Adrenal gland (tissue), 5 donors: ENCODE measurements around the gene CCDC73.

ENCODE experiments used
- CTCF ChIP-seq, 6 experiments: fragments of 450-650 bp in 4 of 6; fragments of 200-600 bp in 2 of 6; sonication (generic) in 1 of 6; IDR thresholded peaks; 1 replicate in 5 of 6; 2 replicates in 1 of 6; pipeline versions ENCODE4 v1.5.1 to v1.8.0; 2016 to 2021; ENCODE audit warnings: antibody characterized with exemption in 6 of 6, mild to moderate bottlenecking in 2 of 6, moderate library complexity in 1 of 6
- POLR2A ChIP-seq, 2 donors: fragments of 450-650 bp; IDR thresholded peaks; one replicate each; pipeline ENCODE4 v1.6.1; 2017; ENCODE audit warnings: antibody characterized with exemption in 2 of 2, mild to moderate bottlenecking in 2 of 2, moderate library complexity in 1 of 2
- donor health status: DM: no; HTN: no; CAD: no.

GRCh38 chr11:32830796-32831195, 36.3 kb upstream of the CCDC73 start:
- TF ChIP-seq POLR2A (IDR thresholded peaks at IDR 0.05) (no peak), CTCF (IDR thresholded peaks at IDR 0.05) (no peak)
